NB4 (cell line): ENCODE results near the gene TUBA8.
"Not testable (repeated sequence)": the region's sequence is repeated elsewhere in the genome, so short reads cannot be mapped to it uniquely, and the experiment has no call there.

Source experiments
- DNase-seq: peaks from one replicate; pipeline ENCODE4 v3.0.0; 2010; ENCODE audit warnings: low read depth
- H3K4me3 ChIP-seq: one replicate; pipeline ENCODE4 v1.5.1; 2011; ENCODE audit warnings: mild to moderate bottlenecking, low read depth, low read length, moderate library complexity
- MYC ChIP-seq: IDR thresholded peaks from 2 replicates; pipeline ENCODE4 v1.6.1; 2011; ENCODE audit warnings: low read depth, low read length
- POLR2A ChIP-seq: IDR thresholded peaks from 2 replicates; pipeline ENCODE4 v1.6.1; 2011; ENCODE audit warnings: mild to moderate bottlenecking; ENCODE audit not compliant: insufficient read length; ENCODE audit errors: extremely low read depth
- TF ChIP-seq, protein P1 (sequence below): IDR thresholded peaks from one replicate; pipeline ENCODE4 v1.5.1; 2012; ENCODE audit warnings: low read depth, low read length
- TF ChIP-seq, protein P2 (sequence below): IDR thresholded peaks from 2 replicates; pipeline ENCODE4 v1.6.1; 2011; ENCODE audit warnings: low read depth, low read length

TUBA8 gene

DNA sequence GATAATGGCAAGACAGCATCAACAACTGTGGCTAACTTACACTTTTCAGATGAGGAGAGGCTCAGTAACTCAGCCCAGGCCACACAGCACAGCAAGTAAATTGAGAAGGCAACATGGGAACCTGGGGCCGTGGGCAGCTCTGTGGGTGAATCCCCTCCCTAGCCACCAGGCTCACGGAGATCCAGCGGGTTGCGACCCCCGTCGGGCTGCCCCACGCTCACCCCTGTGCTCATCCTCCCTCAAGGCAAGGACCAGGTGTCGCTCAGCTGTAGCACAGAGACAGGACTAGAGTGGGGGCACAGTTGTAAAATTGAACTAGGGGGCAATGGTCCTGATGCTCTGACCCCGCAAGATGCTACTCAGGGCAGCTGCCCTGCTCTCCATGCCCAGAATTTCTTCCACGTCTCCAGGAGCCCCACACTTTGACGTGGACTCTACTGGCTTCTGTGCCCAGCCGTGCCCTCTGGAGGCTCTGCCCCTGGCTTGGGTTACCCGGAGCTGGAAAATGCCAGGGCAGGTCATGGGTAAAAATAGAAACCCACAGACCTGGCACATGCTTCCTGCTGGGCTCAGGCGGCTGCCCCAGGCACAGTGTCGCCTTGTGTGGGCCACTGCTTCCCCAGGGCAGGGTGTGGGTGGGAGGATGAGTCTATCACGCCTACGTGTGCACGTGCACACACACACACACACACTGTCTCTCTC is 9.0 kb downstream of the TUBA8 start:
- TF ChIP-seq POLR2A (no peak), MYC (no peak)
- TF ChIP-seq, protein P1, sequence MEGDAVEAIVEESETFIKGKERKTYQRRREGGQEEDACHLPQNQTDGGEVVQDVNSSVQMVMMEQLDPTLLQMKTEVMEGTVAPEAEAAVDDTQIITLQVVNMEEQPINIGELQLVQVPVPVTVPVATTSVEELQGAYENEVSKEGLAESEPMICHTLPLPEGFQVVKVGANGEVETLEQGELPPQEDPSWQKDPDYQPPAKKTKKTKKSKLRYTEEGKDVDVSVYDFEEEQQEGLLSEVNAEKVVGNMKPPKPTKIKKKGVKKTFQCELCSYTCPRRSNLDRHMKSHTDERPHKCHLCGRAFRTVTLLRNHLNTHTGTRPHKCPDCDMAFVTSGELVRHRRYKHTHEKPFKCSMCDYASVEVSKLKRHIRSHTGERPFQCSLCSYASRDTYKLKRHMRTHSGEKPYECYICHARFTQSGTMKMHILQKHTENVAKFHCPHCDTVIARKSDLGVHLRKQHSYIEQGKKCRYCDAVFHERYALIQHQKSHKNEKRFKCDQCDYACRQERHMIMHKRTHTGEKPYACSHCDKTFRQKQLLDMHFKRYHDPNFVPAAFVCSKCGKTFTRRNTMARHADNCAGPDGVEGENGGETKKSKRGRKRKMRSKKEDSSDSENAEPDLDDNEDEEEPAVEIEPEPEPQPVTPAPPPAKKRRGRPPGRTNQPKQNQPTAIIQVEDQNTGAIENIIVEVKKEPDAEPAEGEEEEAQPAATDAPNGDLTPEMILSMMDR: no peak
- TF ChIP-seq, protein P2, sequence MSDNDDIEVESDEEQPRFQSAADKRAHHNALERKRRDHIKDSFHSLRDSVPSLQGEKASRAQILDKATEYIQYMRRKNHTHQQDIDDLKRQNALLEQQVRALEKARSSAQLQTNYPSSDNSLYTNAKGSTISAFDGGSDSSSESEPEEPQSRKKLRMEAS: no peak
- DNase-seq: no peak
- H3K4me3 ChIP-seq: no peak overlapping the region

DNA sequence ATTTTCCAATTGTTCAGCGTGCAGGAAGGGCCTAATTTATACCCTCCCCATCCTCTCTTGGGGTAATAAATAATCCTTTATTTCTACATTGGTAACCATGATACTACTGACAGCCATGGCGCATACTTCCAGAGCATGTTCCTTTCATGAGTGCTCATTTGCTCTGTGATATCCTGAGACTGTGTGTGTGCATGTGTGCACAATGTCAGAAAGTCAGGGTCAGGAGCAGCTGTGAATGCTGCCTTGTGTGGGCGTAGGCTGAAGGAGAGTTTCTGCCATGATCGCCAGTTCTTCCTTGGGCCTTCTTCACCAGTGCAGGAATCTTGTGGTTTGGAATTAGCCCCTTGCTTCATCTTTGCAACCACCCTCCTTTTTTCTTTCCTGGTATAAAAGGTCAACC is 10.2 kb downstream of the TUBA8 start:
- DNase-seq: no peak
- H3K4me3 ChIP-seq: no peak overlapping the region
- TF ChIP-seq, protein P2: no peak
- TF ChIP-seq, protein P1: no peak

DNA sequence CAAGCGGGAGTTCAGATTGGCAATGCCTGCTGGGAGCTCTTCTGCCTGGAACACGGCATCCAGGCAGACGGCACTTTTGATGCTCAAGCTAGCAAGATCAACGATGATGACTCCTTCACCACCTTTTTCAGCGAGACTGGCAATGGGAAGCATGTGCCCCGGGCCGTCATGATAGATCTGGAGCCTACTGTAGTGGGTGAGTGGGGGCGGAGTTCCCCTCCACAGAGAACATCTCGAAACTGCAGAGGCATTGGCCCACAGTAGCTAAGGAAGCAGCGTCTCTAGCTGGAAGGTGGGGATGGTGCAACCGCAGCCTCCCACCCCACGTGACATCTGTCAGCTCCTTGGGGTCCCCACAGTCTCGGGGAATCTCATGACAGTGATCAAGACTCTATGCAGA is 10.9 kb downstream of the TUBA8 start:
- H3K4me3 ChIP-seq: no peak overlapping the region
- DNase-seq: no peak
- TF ChIP-seq, protein P1: no peak
- TF ChIP-seq MYC: no peak
- TF ChIP-seq, protein P2: no peak
- no peak for TF ChIP-seq POLR2A

DNA sequence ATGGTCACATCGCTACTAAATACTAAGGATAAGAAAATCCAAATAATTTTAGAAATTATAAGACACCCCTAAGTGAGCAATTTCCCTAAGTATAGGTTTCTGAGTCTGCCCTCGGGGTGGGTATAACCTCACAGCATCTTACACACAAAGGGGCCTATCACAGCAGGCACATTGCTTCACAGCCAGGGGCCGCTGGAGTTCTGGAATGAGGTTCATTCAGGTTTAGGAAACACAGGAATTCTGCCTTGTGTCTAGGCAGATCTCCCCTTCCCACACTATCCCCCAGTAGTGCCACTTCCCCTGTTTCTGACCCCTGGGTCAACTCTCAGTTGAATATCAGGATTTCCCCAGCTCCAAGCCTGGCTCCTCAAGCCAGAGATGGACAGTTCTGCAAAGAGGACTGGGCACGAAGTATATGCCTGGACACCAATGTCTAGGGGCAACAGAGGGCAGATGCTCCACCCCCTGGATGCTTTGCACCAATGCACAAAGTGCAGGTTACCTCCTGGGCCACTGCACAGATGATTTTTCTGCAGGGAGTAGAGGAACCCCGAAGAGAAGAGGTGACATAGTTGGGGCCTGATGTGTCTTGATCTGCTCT is 11.4 kb downstream of the TUBA8 start:
- DNase-seq: no peak
- H3K4me3 ChIP-seq: no peak overlapping the region
- TF ChIP-seq, protein P1: no peak
- TF ChIP-seq, protein P2: no peak
- TF ChIP-seq MYC: no peak
- TF ChIP-seq POLR2A: no peak

DNA sequence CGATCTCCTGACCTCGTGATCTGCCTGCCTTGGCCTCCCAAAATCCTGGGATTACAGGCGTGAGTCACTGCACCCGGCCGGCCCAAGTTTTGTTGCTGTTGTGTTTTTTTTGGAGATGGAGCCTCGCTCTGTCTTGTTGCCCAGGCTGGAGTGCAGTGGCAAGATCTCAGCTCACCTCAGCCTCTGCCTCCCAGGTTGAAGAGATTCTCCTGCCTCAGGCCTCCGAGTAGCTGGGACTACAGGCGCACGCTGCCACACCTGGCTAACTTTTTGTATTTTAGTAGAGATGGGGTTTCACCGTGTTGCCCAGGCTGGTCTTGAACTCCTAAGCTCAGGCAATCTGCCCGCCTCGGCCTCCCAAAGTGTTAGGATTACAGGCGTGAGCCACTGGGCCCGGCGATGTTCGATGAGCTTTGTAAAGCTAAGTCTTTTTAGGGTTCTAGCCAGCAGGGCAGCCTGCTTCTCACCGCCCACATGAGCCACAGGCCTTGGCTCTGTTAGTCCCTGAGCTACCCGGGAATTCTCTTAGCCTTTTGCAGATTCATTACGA is 12.9 kb downstream of the TUBA8 start:
- not testable (repeated sequence) for H3K4me3 ChIP-seq, DNase-seq

DNA sequence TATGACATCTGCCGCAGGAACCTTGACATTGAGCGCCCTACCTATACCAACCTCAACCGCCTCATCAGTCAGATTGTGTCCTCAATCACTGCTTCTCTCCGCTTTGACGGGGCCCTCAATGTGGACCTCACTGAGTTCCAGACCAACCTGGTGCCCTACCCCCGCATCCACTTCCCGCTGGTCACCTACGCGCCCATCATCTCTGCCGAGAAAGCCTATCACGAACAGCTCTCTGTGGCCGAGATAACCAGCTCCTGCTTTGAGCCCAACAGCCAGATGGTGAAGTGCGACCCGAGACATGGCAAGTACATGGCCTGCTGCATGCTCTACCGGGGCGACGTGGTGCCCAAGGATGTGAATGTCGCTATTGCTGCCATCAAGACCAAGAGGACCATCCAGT is 16.0 kb downstream of the TUBA8 start:
- no peak for TF ChIP-seq POLR2A
- TF ChIP-seq, protein P1: no peak
- no peak for TF ChIP-seq MYC
- TF ChIP-seq, protein P2: no peak
- no peak overlapping the region for H3K4me3 ChIP-seq
- DNase-seq: no peak
